Stimulated activated CD4-positive, alpha-beta T cell treated with anti-CD3 and anti-CD28 coated beads, Interleukin-1b, Interleukin-23, amount 100 ng/mL, for 1 hour (primary cell): Measurements from ENCODE around the gene TJAP1.
"Not testable (repeated sequence)": the region's sequence is repeated elsewhere in the genome, so short reads cannot be mapped to it uniquely, and the experiment has no call there.

ENCODE experiments used
- DNase-seq, 2 donors: peaks; one replicate each; pipeline ENCODE4 v3.0.0-alpha.2; 2020; ENCODE audit warnings: low read depth in 2 of 2

Gene TJAP1

DNA sequence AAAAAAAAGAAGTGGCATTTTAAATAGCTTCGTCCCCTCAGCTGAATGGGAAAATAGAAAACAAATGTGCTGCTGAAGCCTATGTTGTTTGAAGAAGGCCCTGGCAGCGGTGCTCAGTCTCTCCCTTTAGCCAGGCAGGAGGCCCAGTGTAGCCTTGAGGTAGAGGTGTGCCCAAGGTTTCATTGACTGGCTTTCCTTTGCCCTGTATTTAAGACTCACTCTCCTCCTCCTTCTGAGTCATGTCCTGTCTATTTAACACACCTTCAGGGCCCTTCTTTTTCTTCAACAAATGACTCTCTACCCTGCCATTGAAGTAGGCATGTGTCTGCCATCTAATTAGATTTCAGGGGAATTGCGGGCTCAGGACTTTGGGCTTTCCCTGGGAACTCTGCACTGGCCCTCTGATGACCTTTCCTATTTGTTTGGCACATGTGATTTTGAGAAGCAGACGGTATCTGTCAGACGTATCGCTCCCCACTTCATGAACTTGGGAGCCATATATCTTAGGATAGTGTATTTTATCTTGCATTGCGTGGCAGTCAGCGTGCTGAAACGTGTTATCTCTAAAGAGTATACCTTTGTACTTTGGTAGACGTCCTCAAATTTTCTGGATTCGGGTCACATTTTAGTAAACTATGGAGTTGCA is 4.3 kb downstream of the TJAP1 start:
- no peak for DNase-seq

DNA sequence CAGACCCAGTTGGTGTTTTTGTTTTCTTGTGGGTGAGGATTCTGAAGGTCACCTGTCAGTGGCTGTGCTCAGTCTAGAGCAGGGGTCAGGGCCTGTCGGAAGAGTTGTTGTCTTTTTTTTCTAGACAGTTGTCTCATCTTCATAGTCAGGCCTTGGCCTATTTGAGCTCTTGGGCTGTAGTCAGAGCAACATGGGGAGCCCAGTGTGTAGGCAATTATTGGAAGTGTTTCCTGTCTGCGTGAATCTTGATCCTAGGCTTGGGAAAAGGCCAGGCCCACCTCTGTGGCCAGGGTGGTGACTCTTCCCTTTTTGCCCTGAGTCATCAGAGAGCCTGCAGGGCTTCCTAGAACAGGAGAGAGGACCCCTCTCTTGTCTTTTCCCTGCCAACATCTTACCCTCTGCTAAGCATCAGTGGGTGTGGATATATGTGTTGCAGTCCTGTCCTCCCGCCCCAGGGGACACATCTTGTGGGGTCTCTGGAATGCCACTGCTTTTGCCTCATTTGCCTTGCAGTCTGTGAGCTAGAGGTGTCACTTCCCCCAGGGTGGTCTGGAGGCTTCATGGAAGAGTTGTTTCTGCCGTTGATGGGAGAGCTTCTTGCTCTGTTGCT is 11.4 kb downstream of the TJAP1 start:
- no peak for DNase-seq

DNA sequence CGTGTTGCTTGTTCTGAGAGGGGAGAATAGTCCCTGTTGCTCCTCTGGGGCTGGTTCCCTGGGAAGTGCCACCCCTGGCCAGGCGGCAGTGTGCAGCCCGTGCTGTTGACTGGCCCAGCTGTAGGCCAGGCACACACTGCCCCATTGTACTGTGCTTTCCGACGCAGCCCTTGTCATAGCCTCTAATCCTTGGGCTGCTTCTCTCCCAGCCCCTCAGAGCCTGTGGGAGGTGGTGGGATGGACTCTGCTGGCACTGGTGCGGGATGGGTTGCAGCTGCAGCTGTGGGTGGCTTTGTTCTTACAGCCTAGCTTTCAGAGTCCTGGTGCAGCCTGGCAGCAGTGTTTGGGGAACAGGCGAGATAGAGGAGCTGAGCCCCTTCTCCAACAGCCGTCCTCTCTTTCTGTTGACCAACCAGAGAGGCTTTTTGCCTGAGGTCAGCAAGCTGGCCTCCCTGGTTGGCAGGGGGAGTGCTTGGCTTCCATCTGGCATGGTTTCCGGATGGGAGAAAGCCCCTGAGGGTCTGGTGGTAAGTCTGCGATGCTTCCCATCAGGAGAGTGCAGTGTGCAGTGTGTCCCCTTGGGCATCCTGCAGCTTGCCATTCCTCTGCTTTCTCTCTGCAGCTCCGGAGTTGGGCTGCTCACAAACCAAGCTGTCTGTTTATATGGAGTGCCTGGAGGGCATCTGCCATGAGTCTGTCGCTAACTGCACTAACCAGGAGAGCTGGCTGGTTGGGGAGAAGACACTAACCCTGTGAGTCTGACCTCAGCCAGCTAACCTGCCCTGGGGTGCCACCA is 12.1 kb downstream of the TJAP1 start:
- no peak for DNase-seq

DNA sequence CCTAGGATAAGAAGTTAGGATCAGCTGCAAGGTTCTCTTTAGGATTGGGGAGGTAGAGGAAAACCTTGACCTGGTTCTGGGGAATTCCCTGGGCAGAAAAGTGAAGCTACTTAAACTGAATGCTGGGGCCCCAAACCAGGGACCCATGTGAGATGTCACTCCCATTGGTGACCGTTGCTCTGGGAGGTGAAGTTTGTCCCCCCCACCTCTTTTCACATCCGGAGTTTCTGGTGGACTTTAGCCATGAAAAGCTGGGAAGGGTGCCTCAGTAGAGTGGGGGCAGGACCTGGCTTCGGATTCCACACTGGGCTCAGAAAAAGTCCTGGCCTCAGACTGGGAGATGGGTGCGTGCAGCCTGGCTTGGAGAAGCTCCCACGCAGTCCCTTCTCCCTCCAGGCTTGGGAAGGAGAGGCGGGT is 13.2 kb downstream of the TJAP1 start:
- DNase-seq = no peak

DNA sequence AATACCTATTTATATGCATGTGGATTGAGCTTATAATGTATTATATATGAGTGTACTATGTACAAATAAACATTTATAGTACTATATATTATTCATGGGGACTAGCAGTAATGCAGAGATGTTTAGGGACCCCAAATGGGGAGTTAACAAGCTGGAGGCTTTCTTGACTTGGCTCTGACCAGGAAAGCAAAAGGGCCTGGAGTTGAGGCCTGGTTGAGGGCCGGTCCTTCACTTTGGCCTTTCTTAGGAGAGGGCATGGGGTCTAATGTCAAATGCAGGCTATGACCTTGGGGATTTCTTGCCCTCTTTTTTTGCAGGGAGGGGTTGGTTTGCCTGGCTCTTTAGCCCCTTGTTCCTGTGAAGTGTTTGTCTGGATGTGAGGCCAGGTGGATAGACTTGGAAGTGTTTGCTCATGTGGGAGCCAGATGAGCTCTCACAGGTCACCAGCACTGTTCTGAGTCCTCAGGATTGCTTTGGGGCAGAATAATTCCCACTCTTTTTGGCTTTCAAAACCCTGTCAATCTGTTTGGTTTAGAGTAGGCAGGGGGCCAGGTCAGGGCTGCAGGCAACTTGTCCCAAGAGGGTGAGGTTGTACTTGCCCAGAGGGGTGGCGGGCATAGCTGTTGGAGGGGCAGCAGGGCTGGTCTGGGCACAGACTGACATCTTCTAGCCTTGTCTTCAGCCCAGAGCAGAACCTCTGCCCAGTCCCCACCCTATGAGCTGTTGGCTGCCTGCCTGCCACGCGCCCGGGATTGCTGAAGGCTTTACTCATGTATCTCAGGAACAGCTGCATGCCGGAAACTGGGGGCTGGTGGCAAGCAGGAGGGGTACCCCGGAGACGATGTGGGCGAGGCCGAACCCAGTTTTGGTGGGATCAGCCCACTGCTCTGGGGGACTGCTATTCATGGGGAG is 14.6 kb downstream of the TJAP1 start:
- DNase-seq = no peak

DNA sequence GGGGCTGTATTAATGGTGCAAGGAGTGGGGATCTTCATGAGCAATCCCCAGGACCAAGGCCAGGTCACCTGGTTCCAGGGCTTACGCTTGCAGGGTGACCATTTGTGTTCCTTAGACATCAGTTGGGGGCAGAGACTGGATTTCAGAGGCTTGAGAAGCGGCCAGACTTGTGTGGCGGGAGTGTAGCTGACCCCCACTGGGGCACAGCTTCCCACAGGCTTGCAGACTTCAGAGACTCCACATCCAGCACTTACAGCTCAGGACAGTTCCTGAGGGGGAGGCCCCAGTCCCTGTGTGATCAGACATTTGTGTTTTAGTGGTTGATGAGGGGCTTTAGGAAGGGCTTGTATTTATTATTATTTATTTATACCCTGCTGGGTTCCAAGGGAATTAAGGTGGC is 15.3 kb downstream of the TJAP1 start:
- no peak for DNase-seq

DNA sequence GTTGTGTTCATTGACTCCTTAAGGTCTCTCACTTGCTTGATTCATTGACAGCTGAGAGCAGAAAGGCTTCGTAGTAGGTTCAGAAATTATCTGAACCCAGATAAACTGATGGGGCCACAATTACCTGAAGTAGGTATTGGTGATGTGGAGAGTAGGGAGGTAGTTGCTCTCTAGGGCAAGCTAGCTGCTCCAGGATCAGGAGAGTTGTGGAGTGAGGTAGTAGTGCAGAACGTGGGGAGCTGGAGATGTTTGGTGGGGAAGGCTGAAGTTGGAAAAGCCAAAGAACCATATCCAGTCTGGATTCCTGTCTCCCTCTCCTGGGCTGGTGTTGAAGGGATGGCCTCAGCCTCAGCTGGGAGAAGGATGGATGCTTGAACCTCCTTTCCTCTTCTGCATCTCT is 15.9 kb downstream of the TJAP1 start:
- no peak for DNase-seq

DNA sequence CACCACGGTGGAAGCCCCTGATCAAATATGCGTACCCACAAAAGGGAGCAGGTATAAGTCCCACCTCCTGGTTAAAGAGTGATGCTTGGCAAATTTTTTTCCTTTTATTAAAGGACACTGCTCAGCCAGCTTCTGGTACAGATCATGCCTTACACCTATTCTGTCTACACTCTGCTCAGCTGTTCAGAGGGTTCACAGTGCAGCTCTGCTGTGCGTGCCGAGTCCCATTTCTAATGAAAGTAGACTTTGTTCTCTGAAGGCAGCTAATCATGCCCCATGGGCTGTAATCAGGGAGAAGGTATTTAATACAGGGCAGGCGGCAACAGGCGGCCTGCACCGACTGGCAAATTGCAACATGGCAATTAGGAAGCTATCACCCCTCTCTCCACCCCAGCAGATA is 16.5 kb downstream of the TJAP1 start:
- no peak for DNase-seq

DNA sequence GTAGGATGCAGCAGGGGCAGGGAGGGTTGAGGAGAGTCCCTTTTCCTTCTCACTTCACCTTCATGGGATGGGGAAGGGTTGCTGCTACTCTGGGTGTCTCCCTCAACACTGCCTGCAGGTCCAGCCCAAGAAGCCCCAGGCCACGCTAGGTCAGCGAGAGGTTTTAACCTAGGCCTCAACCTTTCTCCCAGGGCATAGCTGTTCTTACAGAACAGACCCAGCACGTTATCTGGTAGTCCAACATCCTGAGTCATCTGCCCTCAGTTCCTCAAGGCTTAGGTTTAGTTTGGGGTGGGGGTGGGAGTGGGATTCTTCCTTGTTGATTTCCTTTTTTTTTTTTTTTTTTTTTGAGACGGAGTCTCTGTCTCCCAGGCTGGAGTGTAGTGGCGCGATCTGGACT is 17.0 kb downstream of the TJAP1 start:
- DNase-seq = no peak

DNA sequence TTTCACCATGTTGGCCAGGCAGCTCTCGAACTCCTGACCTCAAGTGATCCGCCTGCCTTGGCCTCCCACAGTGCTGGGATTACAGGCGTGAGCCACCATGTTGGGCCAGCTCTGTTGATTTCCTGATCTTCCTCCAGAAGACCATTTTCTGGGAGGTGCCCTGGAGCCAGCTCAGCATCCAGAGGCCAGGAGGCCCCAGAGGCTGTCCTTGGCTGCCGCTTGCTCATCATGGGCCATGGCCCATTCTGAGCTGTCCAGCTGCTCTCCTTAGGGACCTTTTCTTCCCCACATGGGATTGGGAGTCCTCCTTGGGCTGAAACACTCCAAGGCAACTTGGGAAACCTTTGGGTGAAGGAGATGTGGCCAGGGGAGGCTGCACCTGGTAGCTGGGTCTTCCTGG is 17.4 kb downstream of the TJAP1 start:
- DNase-seq = no peak

DNA sequence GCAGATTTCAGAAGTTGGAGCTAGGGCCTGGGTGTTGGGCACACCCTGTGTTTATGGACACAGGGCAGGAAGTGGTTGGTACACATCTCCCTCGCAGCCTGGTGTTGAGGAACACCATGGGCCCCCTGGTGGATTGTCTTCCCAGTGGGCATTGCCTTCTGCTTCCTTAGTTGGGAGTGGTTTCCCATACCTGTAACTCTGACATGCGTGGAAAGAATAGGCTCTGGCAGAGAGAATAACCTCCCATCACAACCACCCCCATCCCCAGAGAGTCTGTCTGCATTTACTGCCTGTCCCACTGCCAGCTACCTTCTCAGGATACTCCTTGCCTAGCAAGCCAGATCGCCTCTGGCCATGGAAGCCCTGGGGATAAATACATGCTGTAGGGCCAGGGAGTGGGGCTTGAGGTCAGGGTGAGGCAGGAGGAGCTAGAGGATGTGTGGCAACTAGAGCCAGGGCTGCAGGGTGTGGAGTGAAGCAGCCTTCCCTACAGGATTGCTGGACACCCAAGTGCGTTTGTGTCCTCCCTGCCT is 18.1 kb downstream of the TJAP1 start:
- no peak for DNase-seq

DNA sequence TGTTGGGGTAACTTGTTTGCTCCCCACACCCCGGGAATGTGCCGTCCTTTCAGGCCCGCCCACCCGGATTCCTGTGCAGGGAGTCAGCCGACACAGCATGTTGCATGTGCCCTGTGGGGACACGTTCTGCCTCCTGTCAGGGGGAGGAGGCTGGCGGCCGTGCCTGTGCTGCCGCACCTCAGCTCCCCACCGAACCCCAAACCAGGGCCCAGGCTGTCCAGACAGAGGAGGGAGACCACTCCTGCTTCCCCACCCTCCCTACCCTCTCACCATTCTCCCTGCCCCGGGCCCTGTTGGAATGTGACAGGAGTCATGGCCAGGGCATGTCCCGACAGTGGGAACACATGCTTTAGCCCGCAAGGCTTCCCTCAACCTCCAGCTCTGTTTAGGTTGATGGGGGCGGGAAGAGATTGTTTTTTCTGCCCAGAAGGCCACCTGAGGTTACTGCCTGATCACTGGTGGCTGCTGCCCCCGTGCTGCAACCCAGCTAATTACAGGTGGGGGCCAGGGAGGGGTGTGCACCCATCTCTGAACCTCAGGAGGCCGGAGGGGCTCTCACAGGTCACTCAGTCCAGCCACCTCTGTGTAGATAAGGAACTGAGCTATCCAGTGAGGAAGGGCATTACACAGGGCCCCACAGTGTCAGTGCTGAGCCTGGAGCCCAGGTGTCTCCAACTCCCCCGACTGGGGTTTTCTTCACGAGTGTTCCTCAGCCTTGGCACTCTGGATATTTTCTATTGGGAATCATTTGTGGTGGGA is 19.2 kb downstream of the TJAP1 start:
- DNase-seq = no peak

DNA sequence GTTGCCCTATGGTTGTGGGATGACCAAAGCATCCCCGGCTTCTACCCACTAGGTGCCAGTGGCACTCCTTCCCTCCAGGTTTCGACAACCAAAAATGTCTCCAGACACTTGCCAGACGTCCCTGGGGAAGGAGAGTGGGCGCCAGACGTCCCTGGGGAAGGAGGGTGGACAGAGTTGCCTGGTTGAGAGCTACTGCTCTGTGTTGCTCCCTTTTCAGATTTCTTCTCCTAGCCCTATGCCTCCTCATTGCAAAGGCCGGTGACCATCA is 19.7 kb downstream of the TJAP1 start:
- no peak for DNase-seq

DNA sequence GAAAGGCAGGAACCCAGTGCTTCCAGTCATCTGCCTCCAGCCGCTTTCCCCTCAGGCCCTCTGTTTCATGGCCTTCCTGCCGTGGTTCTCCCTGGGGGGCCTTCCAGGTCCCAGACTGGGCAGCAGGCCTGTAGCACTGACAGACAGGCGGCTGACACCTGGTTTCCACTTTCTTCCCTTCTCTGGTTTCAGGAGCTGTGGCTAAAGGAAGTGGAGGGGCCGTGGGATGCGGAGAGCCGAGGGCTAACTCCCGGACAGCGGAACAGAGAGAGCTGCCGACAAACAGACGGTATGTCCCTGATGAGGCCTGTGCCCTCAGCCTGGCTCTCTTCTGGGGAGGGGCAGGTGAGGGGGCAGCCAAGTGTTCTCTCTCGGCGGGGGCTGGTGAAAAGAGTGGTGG is 20.3 kb downstream of the TJAP1 start:
- DNase-seq = no peak

DNA sequence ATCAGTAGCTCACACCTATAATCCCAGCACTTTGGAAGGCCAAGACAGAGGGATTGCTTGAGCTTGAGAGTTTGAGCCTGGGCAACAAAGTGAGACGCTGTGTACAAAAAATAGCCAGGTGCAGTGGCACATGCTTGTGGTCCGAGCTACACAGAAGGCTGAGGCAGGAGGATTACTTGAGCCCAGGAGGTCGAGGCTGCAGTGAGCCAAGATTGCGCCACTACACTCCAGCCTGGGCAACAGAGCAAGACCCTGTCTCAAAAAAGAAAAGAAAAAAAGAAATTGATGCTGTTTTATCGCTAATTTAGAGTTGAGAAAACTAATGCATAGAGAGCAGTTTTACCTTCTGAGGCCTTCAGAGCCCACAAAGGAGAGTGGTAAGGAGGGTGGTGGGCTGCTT is 20.9 kb downstream of the TJAP1 start:
- DNase-seq = not testable (repeated sequence)

DNA sequence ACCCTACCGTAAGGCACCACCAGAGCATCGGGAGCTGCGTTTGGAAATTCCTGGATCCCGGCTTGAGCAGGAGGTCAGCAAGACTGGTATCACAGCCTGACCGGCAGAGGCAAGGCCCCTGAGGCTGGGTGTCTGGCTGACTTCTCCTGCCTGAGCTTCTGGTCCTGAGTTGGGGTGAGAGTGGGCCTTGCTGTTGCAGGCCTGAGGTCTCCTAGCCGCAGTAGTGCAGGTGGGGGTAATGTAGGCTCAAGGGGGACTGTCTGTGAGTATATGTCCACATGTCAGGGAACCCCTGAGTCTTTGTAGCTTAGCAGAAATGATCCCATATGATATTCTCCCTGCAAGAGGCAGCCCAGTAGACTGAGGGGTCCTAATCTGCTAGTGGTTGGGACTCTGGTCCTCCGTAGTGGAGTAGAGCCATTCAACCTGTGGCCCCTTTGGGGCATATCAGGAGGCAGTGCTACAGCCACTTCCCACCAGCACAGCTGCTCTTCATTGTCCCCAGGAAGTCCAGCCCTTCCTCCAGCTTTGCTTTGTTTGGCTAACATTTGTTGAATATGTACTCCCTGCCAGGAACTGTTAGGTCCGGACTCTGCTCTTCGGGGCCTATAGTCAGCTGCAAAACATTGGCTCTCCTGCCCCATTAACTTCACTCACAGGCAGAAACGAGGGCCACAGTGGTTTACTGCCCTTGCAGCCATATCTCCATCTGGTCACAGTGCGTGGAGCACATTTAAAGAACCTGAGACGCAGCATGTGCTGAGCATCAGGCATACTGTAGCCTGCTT is 21.9 kb downstream of the TJAP1 start:
- DNase-seq = no peak

DNA sequence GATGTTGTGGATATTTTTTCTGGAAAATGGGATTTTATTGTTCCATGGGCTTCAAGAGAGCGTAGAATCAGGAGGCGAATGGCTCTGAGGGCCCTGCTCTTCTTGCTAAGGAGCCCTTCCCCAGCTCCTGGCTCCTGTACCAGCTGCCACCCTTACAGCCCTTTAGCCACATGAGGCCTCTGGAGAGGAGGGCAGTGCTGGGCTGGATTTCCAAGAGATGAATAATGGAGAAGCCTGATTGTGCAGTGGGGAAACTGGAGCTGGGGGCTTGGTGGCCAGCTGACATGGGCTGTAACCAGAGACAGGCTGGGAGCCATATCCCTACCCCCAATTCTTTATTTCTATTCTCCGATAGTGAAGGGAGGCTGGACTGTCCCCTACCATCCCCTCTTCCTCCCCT is 23.6 kb downstream of the TJAP1 start:
- no peak for DNase-seq

DNA sequence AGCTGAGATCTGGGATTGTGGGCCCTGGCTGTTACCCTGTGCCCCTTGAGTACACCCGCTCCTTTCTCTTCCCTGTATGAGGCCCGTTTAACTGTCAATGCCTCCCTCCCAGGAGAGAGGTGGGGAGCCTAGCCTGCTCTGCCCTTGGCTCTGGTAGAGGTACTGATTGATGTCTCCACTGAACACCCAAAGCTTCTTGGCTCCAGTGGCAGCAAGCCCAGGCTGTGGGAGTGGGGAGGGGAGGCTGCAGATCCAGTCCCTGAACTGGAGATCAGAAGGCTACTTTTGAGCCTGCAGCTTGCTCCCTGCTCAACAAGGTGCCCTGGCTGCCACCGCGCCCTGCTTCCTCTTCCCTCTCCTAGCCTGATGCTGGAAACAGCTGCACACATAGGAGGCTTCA is 25.3 kb downstream of the TJAP1 start:
- DNase-seq = no peak

DNA sequence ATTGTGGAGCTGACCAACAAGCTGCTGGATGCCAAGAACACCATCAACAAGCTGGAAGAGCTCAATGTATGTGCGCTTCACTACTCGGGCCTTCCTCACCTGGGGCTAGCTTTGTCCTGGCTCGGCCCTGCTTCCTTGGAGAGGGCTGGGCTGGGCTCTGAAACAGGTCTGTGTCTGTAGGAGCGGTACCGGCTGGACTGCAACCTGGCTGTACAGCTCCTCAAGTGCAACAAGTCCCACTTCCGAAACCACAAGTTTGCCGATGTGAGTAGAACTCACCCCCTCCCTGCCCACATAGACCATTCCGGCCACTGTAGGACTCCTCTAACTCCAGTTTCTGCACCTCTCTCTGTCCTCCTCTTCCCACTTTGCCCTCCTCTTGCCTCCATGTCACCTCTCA is 26.1 kb downstream of the TJAP1 start:
- no peak for DNase-seq

DNA sequence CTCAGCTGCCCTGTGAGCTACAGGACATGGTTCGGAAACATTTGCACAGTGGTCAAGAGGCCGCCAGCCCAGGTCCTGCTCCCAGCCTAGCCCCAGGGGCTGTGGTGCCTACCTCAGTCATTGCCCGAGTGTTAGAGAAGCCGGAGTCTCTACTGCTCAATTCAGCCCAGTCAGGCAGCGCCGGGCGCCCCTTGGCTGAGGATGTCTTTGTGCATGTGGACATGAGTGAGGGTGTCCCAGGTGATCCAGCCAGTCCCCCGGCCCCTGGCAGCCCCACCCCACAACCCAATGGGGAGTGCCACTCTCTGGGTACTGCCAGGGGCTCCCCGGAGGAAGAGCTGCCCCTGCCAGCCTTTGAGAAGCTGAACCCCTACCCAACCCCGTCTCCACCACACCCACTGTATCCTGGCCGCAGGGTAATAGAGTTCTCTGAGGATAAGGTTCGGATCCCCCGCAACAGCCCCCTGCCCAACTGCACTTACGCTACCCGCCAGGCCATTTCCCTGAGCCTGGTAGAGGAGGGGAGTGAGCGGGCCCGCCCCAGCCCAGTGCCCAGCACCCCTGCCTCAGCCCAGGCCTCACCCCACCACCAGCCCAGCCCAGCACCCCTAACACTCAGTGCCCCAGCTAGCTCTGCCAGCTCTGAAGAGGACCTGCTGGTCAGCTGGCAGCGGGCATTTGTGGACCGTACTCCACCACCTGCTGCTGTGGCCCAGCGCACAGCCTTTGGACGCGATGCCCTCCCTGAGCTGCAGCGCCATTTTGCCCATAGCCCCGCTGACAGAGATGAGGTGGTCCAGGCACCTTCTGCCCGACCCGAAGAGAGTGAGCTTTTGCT is 27.6 kb downstream of the TJAP1 start:
- DNase-seq = no peak
